A673 (cell line): ENCODE data around the gene CCDC97. TPM values are rescaled to one million over a fixed set of nuclear protein-coding genes. Genes with fewer than 3 reads are reported as not detected.

Experiments
- BruUV-seq: library from RNA; stranded (reverse); fragments of 400-500 nt; replicated peaks from 2 replicates; lab custom pipeline; 2021; lab: Mats Ljungman, UMichigan
- CTCF ChIA-PET: fragments of 300-600 bp; sonication (Branson Sonifier 250); formaldehyde crosslinking; loops from one replicate; lab custom pipeline; 2022; ENCODE audit warnings: antibody characterized with exemption; lab: Charles Lee
- POLR2A ChIA-PET: fragments of 300-600 bp; sonication (Branson Sonifier 250); formaldehyde crosslinking; loops from one replicate; lab custom pipeline; 2022; ENCODE audit warnings: antibody characterized with exemption; ENCODE audit not compliant: low non-redundant PET; lab: Charles Lee
- DNase-seq: peaks from one replicate; pipeline ENCODE4 v3.0.0-alpha.2; 2015; ENCODE audit warnings: low spot score
- H3K27ac ChIP-seq: fragments of 200-600 bp; sonication (generic); 2 replicates; pipeline ENCODE4 v1.5.1; 2016; ENCODE audit warnings: mixed run types, low read depth, mild to moderate bottlenecking, mixed read lengths, antibody characterized with exemption, low read length; ENCODE audit not compliant: poor library complexity, severe bottlenecking
- H3K27me3 ChIP-seq: fragments of 200-600 bp; sonication (generic); replicated peaks from 2 replicates; pipeline ENCODE4 v1.6.1; 2017; ENCODE audit warnings: mixed run types, low read depth, mild to moderate bottlenecking, mixed read lengths, antibody characterized with exemption, low read length; ENCODE audit not compliant: insufficient read depth, poor library complexity
- H3K36me3 ChIP-seq: fragments of 200-600 bp; sonication (generic); 2 replicates; pipeline ENCODE4 v1.6.1; 2016; ENCODE audit warnings: mixed run types, mild to moderate bottlenecking, mixed read lengths, antibody characterized with exemption, low read length; ENCODE audit not compliant: insufficient read depth, poor library complexity, severe bottlenecking
- H3K4me1 ChIP-seq: fragments of 200-600 bp; sonication (generic); 2 replicates; pipeline ENCODE4 v1.6.1; 2017; ENCODE audit warnings: mixed run types, mild to moderate bottlenecking, mixed read lengths, antibody characterized with exemption, low read length; ENCODE audit not compliant: insufficient read depth, poor library complexity, severe bottlenecking
- H3K4me3 ChIP-seq: fragments of 200-600 bp; sonication (generic); 2 replicates; pipeline ENCODE4 v1.5.1; 2016; ENCODE audit warnings: low read depth, mixed run types, mild to moderate bottlenecking, mixed read lengths, low read length; ENCODE audit not compliant: poor library complexity, severe bottlenecking
- H3K9me3 ChIP-seq: fragments of 200-600 bp; sonication (generic); 2 replicates; pipeline ENCODE4 v1.6.1; 2016; ENCODE audit warnings: mixed run types, low read depth, mild to moderate bottlenecking, mixed read lengths, antibody characterized with exemption, low read length; ENCODE audit not compliant: poor library complexity, severe bottlenecking
- CTCF ChIP-seq: fragments of 300-800, 200-600 bp; sonication (generic); conservative IDR thresholded peaks from 2 replicates; pipeline ENCODE4 v1.5.1; 2017; ENCODE audit warnings: low read depth, mild to moderate bottlenecking, antibody characterized with exemption, low read length, moderate library complexity, mixed read lengths
- EZH2 ChIP-seq: fragments of 200-600 bp; sonication (generic); IDR thresholded peaks from 2 replicates; pipeline ENCODE4 v1.6.1; 2017; ENCODE audit warnings: borderline replicate concordance, low read depth, mild to moderate bottlenecking, mixed read lengths, antibody characterized with exemption, low read length; ENCODE audit not compliant: poor library complexity, severe bottlenecking
- intact Hi-C: fragments of 100-400 bp; cut with micrococcal nuclease; formaldehyde crosslinking; loops from one replicate; pipeline ENCODE4 v1.10.0; 2022; ENCODE audit not compliant: unreplicated experiment
- total RNA-seq: library from RNA; stranded (reverse); gene quantifications from 2 replicates; pipeline ENCODE4 v1.2.3, GENCODE V29; 2021

Gene CCDC97
- total RNA-seq, 1 experiment from 2014 or later, result 40.8 TPM

DNA sequence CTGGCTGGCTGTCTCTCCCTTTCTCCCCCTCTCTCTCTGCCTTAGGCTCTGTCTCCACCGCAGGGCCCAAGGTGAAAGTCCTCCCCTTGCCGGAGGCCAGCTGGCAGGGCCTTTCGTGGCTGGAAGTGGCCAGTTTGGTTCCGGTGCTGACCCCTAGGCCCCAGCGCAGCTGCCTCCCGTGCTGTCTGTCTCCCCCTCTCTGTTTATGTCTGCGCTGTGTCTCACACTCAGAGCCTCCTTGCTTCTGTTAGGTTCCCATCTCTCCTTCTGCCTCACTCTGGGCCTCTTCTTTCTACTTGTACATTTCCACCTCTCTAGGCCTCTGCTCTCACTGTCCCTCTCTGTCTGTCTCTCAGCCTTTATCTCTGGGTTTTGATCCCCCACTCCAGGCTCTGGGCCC lies 13.1 kb downstream of the CCDC97 start:
- Histone ChIP-seq H3K27ac (peak overlapping the region; percentile 75), H3K4me3 (no peak overlapping the region), H3K27me3 (no peaks in the 10 kb centered on the region), H3K36me3 (peaks cover 46% of the 10 kb centered on the region), H3K9me3 (no peaks in the 10 kb centered on the region), H3K4me1 (peaks cover 23% of the 10 kb centered on the region)
- no peak for DNase-seq
- no peak for TF ChIP-seq EZH2
- no peak for TF ChIP-seq CTCF
- intact Hi-C loops, result no loop called here
- ChIA-PET CTCF (no interaction called here), POLR2A (no interaction called here)
- no TSS peak for BruUV-seq

GRCh38 chr19:41323430-41324125 lies 13.6 kb downstream of the CCDC97 start:
- no TSS peak for BruUV-seq
- Histone ChIP-seq H3K36me3 (peaks cover 48% of the 10 kb centered on the region), H3K27ac (peak overlapping the region; percentile 75), H3K27me3 (no peaks in the 10 kb centered on the region), H3K4me3 (no peak overlapping the region), H3K4me1 (peaks cover 23% of the 10 kb centered on the region), H3K9me3 (no peaks in the 10 kb centered on the region)
- DNase-seq, result peak; percentile 75
- ChIA-PET CTCF (no interaction called here), POLR2A (no interaction called here)
- no peak for TF ChIP-seq EZH2
- no peak for TF ChIP-seq CTCF
- intact Hi-C loops, result no loop called here

GRCh38 chr19:41324231-41324702 lies 14.3 kb downstream of the CCDC97 start:
- no peaks in the 10 kb centered on the region for H3K9me3 ChIP-seq
- H3K4me3 ChIP-seq, result no peak overlapping the region
- intact Hi-C loops, result no loop called here
- DNase-seq, result no peak
- no peaks in the 10 kb centered on the region for H3K27me3 ChIP-seq
- ChIA-PET POLR2A (no interaction called here), CTCF (no interaction called here)
- TF ChIP-seq CTCF (no peak), EZH2 (no peak)
- peaks cover 23% of the 10 kb centered on the region for H3K4me1 ChIP-seq
- H3K36me3 ChIP-seq, result peaks cover 44% of the 10 kb centered on the region
- H3K27ac ChIP-seq, result peak overlapping the region; percentile 75
- TSS peak; percentile 67 for BruUV-seq
